ENCODE data around the gene CRACR2A.

The CRACR2A gene

GRCh38 chr12:3700861-3701260 lies 52.0 kb downstream of the CRACR2A start:
- Histone ChIP-seq H3K36me3 (replicated peaks) (no peaks in the 10 kb centered on the region), H3K4me1 (peaks cover 6% of the 10 kb centered on the region), H3K9me3 (no peaks in the 10 kb centered on the region), H3K4me3 (no peak overlapping the region), H3K27me3 (ENCODE audit: low read depth) (no peaks in the 10 kb centered on the region)
- in situ Hi-C loops (cut with MboI; ENCODE audit: low sequenced_read_pairs): no loop called here
- DNase-seq (ENCODE audit: low spot score in 2 of 2): no peak

- H3K27me3 ChIP-seq (ENCODE audit: low read depth): no peaks in the 10 kb centered on the region
- no peaks in the 10 kb centered on the region for H3K9me3 ChIP-seq
- peaks cover 6% of the 10 kb centered on the region for H3K4me1 ChIP-seq
- DNase-seq (ENCODE audit: low spot score in 2 of 2): peak; percentile 33 to 59
- H3K36me3 ChIP-seq (replicated peaks): 0 out of 2 replicates have a peak, but pooled peaks cover 3% of the 10 kb centered on the region
- no peak overlapping the region for H3K4me3 ChIP-seq
- in situ Hi-C loops (cut with MboI; ENCODE audit: low sequenced_read_pairs): no loop called here
These were observed 54.5 kb downstream of the CRACR2A start for GRCh38 chr12:3698218-3698974.

GRCh38 chr12:3697311-3697870 lies 55.5 kb downstream of the CRACR2A start:
- Histone ChIP-seq H3K27me3 (ENCODE audit: low read depth) (no peaks in the 10 kb centered on the region), H3K36me3 (replicated peaks) (0 out of 2 replicates have a peak, but pooled peaks cover 3% of the 10 kb centered on the region), H3K9me3 (no peaks in the 10 kb centered on the region), H3K4me1 (peaks cover 6% of the 10 kb centered on the region), H3K4me3 (no peak overlapping the region)
- in situ Hi-C loops (cut with MboI; ENCODE audit: low sequenced_read_pairs): no loop called here
- DNase-seq (ENCODE audit: low spot score in 2 of 2): no peak

GRCh38 chr12:3694673-3695072 lies 58.2 kb downstream of the CRACR2A start:
- no peaks in the 10 kb centered on the region for H3K27me3 ChIP-seq (ENCODE audit: low read depth)
- no peak overlapping the region for H3K4me3 ChIP-seq
- peaks cover 6% of the 10 kb centered on the region for H3K4me1 ChIP-seq
- H3K36me3 ChIP-seq (replicated peaks): 0 out of 2 replicates have a peak, but pooled peaks cover 3% of the 10 kb centered on the region
- H3K9me3 ChIP-seq: no peaks in the 10 kb centered on the region; the same call in 1 of the 2 replicates
- in situ Hi-C loops (cut with MboI; ENCODE audit: low sequenced_read_pairs): no loop called here
- no peak for DNase-seq (ENCODE audit: low spot score in 2 of 2)

- Histone ChIP-seq H3K36me3 (replicated peaks) (0 out of 2 replicates have a peak, but pooled peaks cover 3% of the 10 kb centered on the region), H3K4me3 (no peak overlapping the region), H3K9me3 (no peaks in the 10 kb centered on the region; the same call in 1 of the 2 replicates), H3K27me3 (ENCODE audit: low read depth) (no peaks in the 10 kb centered on the region), H3K4me1 (no peaks in the 10 kb centered on the region)
- DNase-seq (ENCODE audit: low spot score in 2 of 2): no peak
- in situ Hi-C loops (cut with MboI; ENCODE audit: low sequenced_read_pairs): no loop called here
These were observed 60.1 kb downstream of the CRACR2A start for GRCh38 chr12:3692616-3693365.

- no peak for DNase-seq (ENCODE audit: low spot score in 2 of 2)
- no peaks in the 10 kb centered on the region; the same call in 1 of the 2 replicates for H3K36me3 ChIP-seq (replicated peaks)
- in situ Hi-C loops (cut with MboI; ENCODE audit: low sequenced_read_pairs): no loop called here
- no peaks in the 10 kb centered on the region for H3K9me3 ChIP-seq
- H3K4me1 ChIP-seq: no peaks in the 10 kb centered on the region
- H3K4me3 ChIP-seq: no peak overlapping the region
- H3K27me3 ChIP-seq (ENCODE audit: low read depth): no peaks in the 10 kb centered on the region
These were observed 66.4 kb downstream of the CRACR2A start for GRCh38 chr12:3686463-3686862.

GRCh38 chr12:3685830-3686229 lies 67.1 kb downstream of the CRACR2A start:
- no peaks in the 10 kb centered on the region for H3K9me3 ChIP-seq
- DNase-seq (ENCODE audit: low spot score in 2 of 2): no peak
- H3K27me3 ChIP-seq (ENCODE audit: low read depth): no peaks in the 10 kb centered on the region
- no peaks in the 10 kb centered on the region for H3K4me1 ChIP-seq
- in situ Hi-C loops (cut with MboI; ENCODE audit: low sequenced_read_pairs): no loop called here
- no peak overlapping the region for H3K4me3 ChIP-seq
- no peaks in the 10 kb centered on the region; the same call in 1 of the 2 replicates for H3K36me3 ChIP-seq (replicated peaks)

GRCh38 chr12:3684449-3685051 lies 68.4 kb downstream of the CRACR2A start:
- no peak for DNase-seq (ENCODE audit: low spot score in 2 of 2)
- H3K36me3 ChIP-seq (replicated peaks): no peaks in the 10 kb centered on the region; the same call in none of the 2 replicates
- no peaks in the 10 kb centered on the region for H3K9me3 ChIP-seq
- H3K27me3 ChIP-seq (ENCODE audit: low read depth): no peaks in the 10 kb centered on the region
- no peaks in the 10 kb centered on the region for H3K4me1 ChIP-seq
- in situ Hi-C loops (cut with MboI; ENCODE audit: low sequenced_read_pairs): no loop called here
- no peak overlapping the region for H3K4me3 ChIP-seq

GRCh38 chr12:3683670-3684069 lies 69.2 kb downstream of the CRACR2A start:
- H3K9me3 ChIP-seq: no peaks in the 10 kb centered on the region
- no peaks in the 10 kb centered on the region for H3K4me1 ChIP-seq
- H3K36me3 ChIP-seq (replicated peaks): peaks cover 3% of the 10 kb centered on the region
- in situ Hi-C loops (cut with MboI; ENCODE audit: low sequenced_read_pairs): no loop called here
- DNase-seq (ENCODE audit: low spot score in 2 of 2): no peak
- H3K4me3 ChIP-seq: no peak overlapping the region
- H3K27me3 ChIP-seq (ENCODE audit: low read depth): no peaks in the 10 kb centered on the region

GRCh38 chr12:3681595-3682061 lies 71.3 kb downstream of the CRACR2A start:
- no peak for DNase-seq (ENCODE audit: low spot score in 2 of 2)
- no peaks in the 10 kb centered on the region for H3K4me1 ChIP-seq
- no peaks in the 10 kb centered on the region for H3K9me3 ChIP-seq
- H3K36me3 ChIP-seq (replicated peaks): peaks cover 8% of the 10 kb centered on the region
- in situ Hi-C loops (cut with MboI; ENCODE audit: low sequenced_read_pairs): no loop called here
- H3K27me3 ChIP-seq (ENCODE audit: low read depth): no peaks in the 10 kb centered on the region
- no peak overlapping the region for H3K4me3 ChIP-seq

- Histone ChIP-seq H3K4me3 (no peak overlapping the region), H3K36me3 (replicated peaks) (peaks cover 8% of the 10 kb centered on the region), H3K9me3 (no peaks in the 10 kb centered on the region), H3K4me1 (no peaks in the 10 kb centered on the region), H3K27me3 (ENCODE audit: low read depth) (no peaks in the 10 kb centered on the region)
- in situ Hi-C loops (cut with MboI; ENCODE audit: low sequenced_read_pairs): no loop called here
- DNase-seq (ENCODE audit: low spot score in 2 of 2): no peak
These were observed 71.9 kb downstream of the CRACR2A start for GRCh38 chr12:3680919-3681594.

GRCh38 chr12:3679831-3680230 lies 73.1 kb downstream of the CRACR2A start:
- Histone ChIP-seq H3K4me3 (no peak overlapping the region), H3K4me1 (no peaks in the 10 kb centered on the region), H3K9me3 (no peaks in the 10 kb centered on the region), H3K36me3 (replicated peaks) (peaks cover 8% of the 10 kb centered on the region; the same call in 1 of the 2 replicates), H3K27me3 (ENCODE audit: low read depth) (no peaks in the 10 kb centered on the region)
- in situ Hi-C loops (cut with MboI; ENCODE audit: low sequenced_read_pairs): no loop called here
- DNase-seq (ENCODE audit: low spot score in 2 of 2): no peak

GRCh38 chr12:3677609-3678008 lies 75.3 kb downstream of the CRACR2A start:
- H3K36me3 ChIP-seq (replicated peaks): peaks cover 18% of the 10 kb centered on the region

More at GRCh38 chr12:3677609-3678008, 75.3 kb downstream of the CRACR2A start:
- in situ Hi-C loops (cut with MboI; ENCODE audit: low sequenced_read_pairs): no loop called here
- Histone ChIP-seq H3K27me3 (ENCODE audit: low read depth) (no peaks in the 10 kb centered on the region), H3K4me1 (no peaks in the 10 kb centered on the region), H3K4me3 (no peak overlapping the region), H3K9me3 (no peaks in the 10 kb centered on the region)
- no peak for DNase-seq (ENCODE audit: low spot score in 2 of 2)
